Calu3 (cell line): ENCODE data around the gene ADGRE1. TPM values are rescaled to one million over a fixed set of nuclear protein-coding genes. Genes with fewer than 3 reads are reported as not detected.

Source experiments
- BruUV-seq: library from RNA; stranded (reverse); fragments of 400-500 nt; replicated peaks from 2 replicates; lab custom pipeline; 2021; lab: Mats Ljungman, UMichigan
- CTCF ChIA-PET: fragments of 300-600 bp; sonication (Branson Sonifier 250); formaldehyde crosslinking; loops from one replicate; lab custom pipeline; 2022; ENCODE audit warnings: antibody characterized with exemption; lab: Charles Lee
- DNase-seq: peaks from one replicate; pipeline ENCODE4 v3.0.0; 2022
- H3K27ac Mint-ChIP-seq: one replicate; pipeline ENCODE4 v1.8.0; 2022; ENCODE audit warnings: mixed read lengths; ENCODE audit not compliant: unreplicated experiment
- H3K27me3 Mint-ChIP-seq: one replicate; pipeline ENCODE4 v1.8.0; 2022; ENCODE audit warnings: mixed read lengths; ENCODE audit not compliant: unreplicated experiment
- H3K36me3 Mint-ChIP-seq: one replicate; pipeline ENCODE4 v1.8.0; 2022; ENCODE audit warnings: mild to moderate bottlenecking, moderate library complexity, mixed read lengths; ENCODE audit not compliant: insufficient read depth, unreplicated experiment
- H3K4me1 Mint-ChIP-seq: one replicate; pipeline ENCODE4 v1.8.0; 2022; ENCODE audit warnings: mild to moderate bottlenecking, low read depth, mixed read lengths; ENCODE audit not compliant: unreplicated experiment
- H3K4me3 Mint-ChIP-seq: one replicate; pipeline ENCODE4 v1.8.0; 2022; ENCODE audit warnings: mild to moderate bottlenecking, low read depth, moderate library complexity, mixed read lengths; ENCODE audit not compliant: unreplicated experiment
- H3K9me3 Mint-ChIP-seq: one replicate; pipeline ENCODE4 v1.8.0; 2022; ENCODE audit warnings: low read depth, mixed read lengths; ENCODE audit not compliant: unreplicated experiment
- CTCF ChIP-seq: fragments of 200-600 bp; IDR thresholded peaks from one replicate; pipeline ENCODE4 v1.8.0; 2022; ENCODE audit warnings: antibody characterized with exemption; ENCODE audit not compliant: unreplicated experiment
- intact Hi-C: fragments of 100-400 bp; cut with micrococcal nuclease; formaldehyde crosslinking; loops from one replicate; pipeline ENCODE4 v1.10.0; 2022; ENCODE audit not compliant: unreplicated experiment
- total RNA-seq: library from RNA; stranded (reverse); gene quantifications from 2 replicates; pipeline ENCODE4 v1.2.3, GENCODE V29; 2022

Gene ADGRE1
- total RNA-seq, 1 experiment from 2014 or later = not detected

- no TSS peak for BruUV-seq
- peaks cover 13% of the 10 kb centered on the region for H3K27me3 Mint-ChIP-seq
- no peaks in the 10 kb centered on the region for H3K36me3 Mint-ChIP-seq
- no peak for DNase-seq
- no peak overlapping the region for H3K4me3 Mint-ChIP-seq
- H3K9me3 Mint-ChIP-seq = peaks cover 7% of the 10 kb centered on the region
- intact Hi-C loops = no loop called here
- no peaks in the 10 kb centered on the region for H3K4me1 Mint-ChIP-seq
- TF ChIP-seq CTCF = no peak
- no peak overlapping the region for H3K27ac Mint-ChIP-seq
- CTCF ChIA-PET = no interaction called here
These were observed 92.0 kb downstream of the ADGRE1 start for GRCh38 chr19:6979399-6979798.

GRCh38 chr19:6983448-6983847 is 96.1 kb downstream of the ADGRE1 start:
- peaks cover 7% of the 10 kb centered on the region for H3K9me3 Mint-ChIP-seq
- H3K4me3 Mint-ChIP-seq = no peak overlapping the region
- H3K36me3 Mint-ChIP-seq = no peaks in the 10 kb centered on the region
- peaks cover 20% of the 10 kb centered on the region for H3K27me3 Mint-ChIP-seq
- BruUV-seq = no TSS peak
- CTCF ChIA-PET = no interaction called here
- TF ChIP-seq CTCF = no peak
- H3K27ac Mint-ChIP-seq = no peak overlapping the region
- no peaks in the 10 kb centered on the region for H3K4me1 Mint-ChIP-seq
- no peak for DNase-seq
- intact Hi-C loops = no loop called here

- Mint-ChIP-seq H3K27me3 (peaks cover 34% of the 10 kb centered on the region), H3K4me3 (no peak overlapping the region), H3K9me3 (peaks cover 7% of the 10 kb centered on the region), H3K27ac (no peak overlapping the region), H3K4me1 (no peaks in the 10 kb centered on the region), H3K36me3 (no peaks in the 10 kb centered on the region)
- CTCF ChIA-PET = no interaction called here
- TF ChIP-seq CTCF = no peak
- BruUV-seq = no TSS peak
- intact Hi-C loops = no loop called here
- no peak for DNase-seq
These were observed 100.5 kb downstream of the ADGRE1 start for GRCh38 chr19:6987850-6988249.

- H3K4me1 Mint-ChIP-seq = no peaks in the 10 kb centered on the region
- peaks cover 4% of the 10 kb centered on the region for H3K9me3 Mint-ChIP-seq
- CTCF ChIA-PET = no interaction called here
- no peak overlapping the region for H3K4me3 Mint-ChIP-seq
- no TSS peak for BruUV-seq
- peaks cover 30% of the 10 kb centered on the region for H3K27me3 Mint-ChIP-seq
- no peaks in the 10 kb centered on the region for H3K36me3 Mint-ChIP-seq
- DNase-seq = no peak
- intact Hi-C loops = no loop called here
- no peak overlapping the region for H3K27ac Mint-ChIP-seq
- no peak for TF ChIP-seq CTCF
These were observed 100.9 kb downstream of the ADGRE1 start for GRCh38 chr19:6988257-6988656.

Other genes with a start within 250 kb of the ADGRE1 start
- 4.3 TPM in 2 replicates for gene TNFSF14, start 217.4 kb upstream of the ADGRE1 start, total RNA-seq
- gene C3, start 166.9 kb upstream of the ADGRE1 start, total RNA-seq = 517 and 658 TPM in 2 replicates
- 67.7 and 69.0 TPM in 2 replicates for gene GPR108, start 150.0 kb upstream of the ADGRE1 start, total RNA-seq
- 86.0 and 95.8 TPM in 2 replicates for gene TRIP10, start 147.9 kb upstream of the ADGRE1 start, total RNA-seq
- gene SH2D3A, start 120.1 kb upstream of the ADGRE1 start, total RNA-seq = 62.0 and 64.0 TPM in 2 replicates
- 0.28 and 0.37 TPM in 2 replicates for gene VAV1, start 114.9 kb upstream of the ADGRE1 start, total RNA-seq
- gene MBD3L2B, start 133.9 kb downstream of the ADGRE1 start, total RNA-seq = not detected in 2 replicates
- not detected in 2 replicates for gene MBD3L5, start 143.0 kb downstream of the ADGRE1 start, total RNA-seq
- not detected in 2 replicates for gene MBD3L4, start 152.6 kb downstream of the ADGRE1 start, total RNA-seq
- not detected in 2 replicates for gene MBD3L2, start 161.7 kb downstream of the ADGRE1 start, total RNA-seq
- gene MBD3L3, start 171.1 kb downstream of the ADGRE1 start, total RNA-seq = not detected in 2 replicates
- 6.3 and 7.8 TPM in 2 replicates for gene ZNF557, start 182.1 kb downstream of the ADGRE1 start, total RNA-seq